ENCODE results near the gene ASXL2.
"Not testable (repeated sequence)": the region's sequence is repeated elsewhere in the genome, so short reads cannot be mapped to it uniquely, and the experiment has no call there.

Gene ASXL2

GRCh38 chr2:25903216-25903776, 25.0 kb upstream of the ASXL2 start:
- H3K4me1 Mint-ChIP-seq: peaks cover 0 to 2% of the 10 kb centered on the region in 2 donors
- H3K36me3 Mint-ChIP-seq: no peaks in the 10 kb centered on the region
- H3K4me3 Mint-ChIP-seq: no peak overlapping the region
- H3K27ac Mint-ChIP-seq: no peak overlapping the region
- H3K27me3 Mint-ChIP-seq: peaks cover 0 to 4% of the 10 kb centered on the region in 2 donors
- H3K9me3 Mint-ChIP-seq: no peaks in the 10 kb centered on the region
- ATAC-seq (replicated peaks): no peak
- no peak for DNase-seq

GRCh38 chr2:25899404-25899970, 21.2 kb upstream of the ASXL2 start:
- no peak for ATAC-seq (replicated peaks)

GRCh38 chr2:25897506-25897905, 19.2 kb upstream of the ASXL2 start:
- Mint-ChIP-seq H3K9me3 (no peaks in the 10 kb centered on the region), H3K4me1 (peaks cover 0 to 2% of the 10 kb centered on the region in 2 donors), H3K4me3 (no peak overlapping the region), H3K36me3 (no peaks in the 10 kb centered on the region), H3K27ac (no peak overlapping the region), H3K27me3 (peaks cover 5 to 7% of the 10 kb centered on the region in 2 donors)
- DNase-seq: no peak
- peak; percentile 73 to 83 for ATAC-seq (replicated peaks)

More at GRCh38 chr2:25899404-25899970, 21.2 kb upstream of the ASXL2 start:
- peaks cover 1 to 7% of the 10 kb centered on the region in 2 donors for H3K27me3 Mint-ChIP-seq
- no peak for DNase-seq
- H3K4me1 Mint-ChIP-seq: peaks cover 0 to 2% of the 10 kb centered on the region in 2 donors
- H3K36me3 Mint-ChIP-seq: no peaks in the 10 kb centered on the region
- no peak overlapping the region for H3K4me3 Mint-ChIP-seq
- no peak overlapping the region for H3K27ac Mint-ChIP-seq
- no peaks in the 10 kb centered on the region for H3K9me3 Mint-ChIP-seq

GRCh38 chr2:25896308-25896707, 18.0 kb upstream of the ASXL2 start:
- H3K4me1 Mint-ChIP-seq; H3K9me3 Mint-ChIP-seq; DNase-seq; ATAC-seq (replicated peaks); H3K27me3 Mint-ChIP-seq; H3K4me3 Mint-ChIP-seq; H3K27ac Mint-ChIP-seq; H3K36me3 Mint-ChIP-seq: not testable (repeated sequence)

GRCh38 chr2:25895610-25896009, 17.3 kb upstream of the ASXL2 start:
- no peak overlapping the region for H3K27ac Mint-ChIP-seq
- ATAC-seq (replicated peaks): no peak

GRCh38 chr2:25895018-25895417, 16.7 kb upstream of the ASXL2 start:
- no peak overlapping the region for H3K27ac Mint-ChIP-seq
- no peak for DNase-seq
- peaks cover 0 to 2% of the 10 kb centered on the region in 2 donors for H3K4me1 Mint-ChIP-seq
- no peak overlapping the region for H3K4me3 Mint-ChIP-seq
- H3K27me3 Mint-ChIP-seq: peaks cover 5 to 7% of the 10 kb centered on the region in 2 donors
- no peaks in the 10 kb centered on the region for H3K9me3 Mint-ChIP-seq
- H3K36me3 Mint-ChIP-seq: no peaks in the 10 kb centered on the region
- no peak for ATAC-seq (replicated peaks)

More at GRCh38 chr2:25895610-25896009, 17.3 kb upstream of the ASXL2 start:
- Mint-ChIP-seq H3K27me3 (peaks cover 5 to 7% of the 10 kb centered on the region in 2 donors), H3K4me1 (peaks cover 0 to 2% of the 10 kb centered on the region in 2 donors), H3K9me3 (no peaks in the 10 kb centered on the region), H3K36me3 (no peaks in the 10 kb centered on the region), H3K4me3 (no peak overlapping the region)
- DNase-seq: no peak

- H3K4me3 Mint-ChIP-seq: no peak overlapping the region
- H3K27me3 Mint-ChIP-seq: peaks cover 5 to 7% of the 10 kb centered on the region in 2 donors
- H3K4me1 Mint-ChIP-seq: peaks cover 0 to 2% of the 10 kb centered on the region in 2 donors
- H3K36me3 Mint-ChIP-seq: no peaks in the 10 kb centered on the region
- DNase-seq (no peak), ATAC-seq (replicated peaks) (no peak)
- no peaks in the 10 kb centered on the region for H3K9me3 Mint-ChIP-seq
- H3K27ac Mint-ChIP-seq: no peak overlapping the region
Measured at GRCh38 chr2:25894135-25894830, 16.0 kb upstream of the ASXL2 start.

- Mint-ChIP-seq H3K4me3 (no peak overlapping the region), H3K9me3 (no peaks in the 10 kb centered on the region), H3K36me3 (no peaks in the 10 kb centered on the region), H3K27me3 (peaks cover 5 to 10% of the 10 kb centered on the region in 2 donors), H3K27ac (no peak overlapping the region), H3K4me1 (peaks cover 0 to 2% of the 10 kb centered on the region in 2 donors)
- DNase-seq: no peak
- ATAC-seq (replicated peaks): no peak
Measured at GRCh38 chr2:25891672-25892071, 13.4 kb upstream of the ASXL2 start.

GRCh38 chr2:25887624-25888242, 9.4 kb upstream of the ASXL2 start:
- H3K27me3 Mint-ChIP-seq: peaks cover 21 to 24% of the 10 kb centered on the region in 2 donors
- no peak overlapping the region for H3K27ac Mint-ChIP-seq
- H3K9me3 Mint-ChIP-seq: no peaks in the 10 kb centered on the region
- no peaks in the 10 kb centered on the region for H3K36me3 Mint-ChIP-seq
- no peak overlapping the region for H3K4me3 Mint-ChIP-seq
- H3K4me1 Mint-ChIP-seq: peaks cover 0 to 2% of the 10 kb centered on the region in 2 donors
- ATAC-seq (replicated peaks) (no peak), DNase-seq (no peak)

- Mint-ChIP-seq H3K9me3 (no peaks in the 10 kb centered on the region), H3K4me3 (no peak overlapping the region), H3K36me3 (no peaks in the 10 kb centered on the region), H3K4me1 (peaks cover 0 to 2% of the 10 kb centered on the region in 2 donors), H3K27me3 (peaks cover 21 to 24% of the 10 kb centered on the region in 2 donors), H3K27ac (no peak overlapping the region)
- ATAC-seq (replicated peaks): no peak
- DNase-seq: no peak
Measured at GRCh38 chr2:25885933-25886332, 7.6 kb upstream of the ASXL2 start.

- ATAC-seq (replicated peaks): no peak
- DNase-seq: no peak
- Mint-ChIP-seq H3K36me3 (peaks cover 6% of the 10 kb centered on the region in 2 donors), H3K27me3 (peaks cover 21% of the 10 kb centered on the region in 2 donors), H3K4me1 (peaks cover 9 to 16% of the 10 kb centered on the region in 2 donors), H3K27ac (no peak overlapping the region), H3K4me3 (no peak overlapping the region), H3K9me3 (no peaks in the 10 kb centered on the region)
Measured at GRCh38 chr2:25881764-25882163, 3.5 kb upstream of the ASXL2 start.

- H3K4me3 Mint-ChIP-seq: peak overlapping the region; percentile 95 to 98
- DNase-seq (no peak), ATAC-seq (replicated peaks) (no peak)
- peaks cover 11 to 13% of the 10 kb centered on the region in 2 donors for H3K27me3 Mint-ChIP-seq
- H3K36me3 Mint-ChIP-seq: peaks cover 8 to 12% of the 10 kb centered on the region in 2 donors
- peak overlapping the region; percentile 99 for H3K27ac Mint-ChIP-seq
- H3K9me3 Mint-ChIP-seq: no peaks in the 10 kb centered on the region
- peaks cover 9 to 33% of the 10 kb centered on the region in 2 donors for H3K4me1 Mint-ChIP-seq
Measured at GRCh38 chr2:25879133-25879730, 945 bp upstream of the ASXL2 start.

- peaks cover 13 to 41% of the 10 kb centered on the region in 2 donors for H3K4me1 Mint-ChIP-seq
- peak overlapping the region; percentile 95 to 98 for H3K4me3 Mint-ChIP-seq
- peaks cover 8 to 17% of the 10 kb centered on the region in 2 donors for H3K36me3 Mint-ChIP-seq
- no peaks in the 10 kb centered on the region for H3K27me3 Mint-ChIP-seq
- ATAC-seq (replicated peaks): peak; percentile 57 to 65
- H3K9me3 Mint-ChIP-seq: no peaks in the 10 kb centered on the region
- peak overlapping the region; percentile 99 for H3K27ac Mint-ChIP-seq
- DNase-seq: peak; percentile 43
Measured at GRCh38 chr2:25877431-25878360, 591 bp downstream of the ASXL2 start.

Measured in stimulated activated naive B cell treated with anti-CD40 and anti-IgM and Interleukin-4, amounts not matched to agents 10 μg/mL and 1 μg/mL and 100 μg/mL, for 72 hours (primary cell).